Lower lobe of right lung (tissue), 2 donors: ENCODE results near the gene BOK. TPM values are rescaled to one million over a fixed set of nuclear protein-coding genes. Genes with fewer than 3 reads are reported as not detected.

Experiments
- ATAC-seq, 2 donors: fragments of 200-7000 bp; cut with Tn5 transposase; one replicate each; pipeline ENCODE4 v1.9.1; 2020 to 2022; ENCODE audit warnings: mild to moderate bottlenecking in 2 of 2, moderate library complexity in 2 of 2
- DNase-seq: peaks from one replicate; pipeline ENCODE4 v3.0.0-alpha.2; 2020
- H3K27ac ChIP-seq: fragments of 200-600 bp; one replicate; pipeline ENCODE4 v1.8.0; 2022
- H3K27me3 ChIP-seq: fragments of 200-600 bp; one replicate; pipeline ENCODE4 v1.8.0; 2022; ENCODE audit warnings: low read depth
- H3K36me3 ChIP-seq: fragments of 200-600 bp; one replicate; pipeline ENCODE4 v1.8.0; 2022; ENCODE audit warnings: mild to moderate bottlenecking
- H3K4me1 ChIP-seq: fragments of 200-600 bp; one replicate; pipeline ENCODE4 v1.8.0; 2022
- H3K4me3 ChIP-seq: fragments of 200-600 bp; one replicate; pipeline ENCODE4 v1.8.0; 2022; ENCODE audit warnings: mild to moderate bottlenecking
- H3K9me3 ChIP-seq: fragments of 200-600 bp; one replicate; pipeline ENCODE4 v1.8.0; 2022
- intact Hi-C: fragments of 100-400 bp; cut with DNase I; formaldehyde crosslinking; loops from one replicate; pipeline ENCODE4 v1.11.0; 2022
- total RNA-seq: library from RNA; stranded (reverse); fragmentation: NEBNext Ultra II Directional; extraction: Animal tissue kit (Norgen Biotek cat#: 25700); gene quantifications from one replicate; pipeline ENCODE4 v1.2.1, GENCODE V29; 2021
- TF ChIP-seq, protein P1 (sequence below): fragments of 200-600 bp; IDR thresholded peaks from one replicate; pipeline ENCODE4 v1.8.0; 2022; ENCODE audit warnings: antibody characterized with exemption, mild to moderate bottlenecking
- donor health status: DM: no; HTN: yes; CAD: no; lungs with severe emphysema.

BOK gene
- total RNA-seq, 1 donor from 2014 or later = 44.2 TPM

DNA sequence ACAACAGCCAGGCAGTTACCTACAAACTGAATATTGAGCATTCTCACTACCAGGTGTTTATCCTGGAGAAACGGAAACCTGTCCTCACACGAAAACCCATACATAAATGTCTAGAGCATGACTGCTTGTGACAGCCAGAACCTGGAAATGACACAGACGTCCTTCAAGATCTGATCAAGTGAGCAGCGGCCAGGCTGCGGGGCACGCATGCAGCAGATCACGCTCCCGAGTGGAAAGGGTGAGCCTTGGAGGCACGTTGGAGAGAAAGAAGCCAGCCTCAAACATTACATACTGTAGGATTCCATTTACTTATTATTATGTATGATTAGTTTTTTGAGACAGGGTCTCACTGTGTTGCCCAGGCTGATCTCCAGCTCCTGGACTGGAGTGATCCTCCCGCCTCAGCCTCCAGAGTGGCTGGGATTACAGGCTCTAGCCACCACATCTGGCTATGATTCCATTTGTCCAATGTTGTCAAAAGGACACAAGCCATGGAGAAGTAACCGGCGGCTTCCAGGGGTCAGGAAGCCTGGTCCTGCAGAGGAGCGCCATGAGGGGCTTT, 27.3 kb upstream of the BOK start:
- Histone ChIP-seq H3K27ac (no peak overlapping the region), H3K4me1 (no peaks in the 10 kb centered on the region), H3K27me3 (no peaks in the 10 kb centered on the region), H3K4me3 (no peak overlapping the region), H3K36me3 (no peaks in the 10 kb centered on the region), H3K9me3 (no peaks in the 10 kb centered on the region)
- intact Hi-C loops = no loop called here
- ATAC-seq = no peak
- TF ChIP-seq, protein P1, sequence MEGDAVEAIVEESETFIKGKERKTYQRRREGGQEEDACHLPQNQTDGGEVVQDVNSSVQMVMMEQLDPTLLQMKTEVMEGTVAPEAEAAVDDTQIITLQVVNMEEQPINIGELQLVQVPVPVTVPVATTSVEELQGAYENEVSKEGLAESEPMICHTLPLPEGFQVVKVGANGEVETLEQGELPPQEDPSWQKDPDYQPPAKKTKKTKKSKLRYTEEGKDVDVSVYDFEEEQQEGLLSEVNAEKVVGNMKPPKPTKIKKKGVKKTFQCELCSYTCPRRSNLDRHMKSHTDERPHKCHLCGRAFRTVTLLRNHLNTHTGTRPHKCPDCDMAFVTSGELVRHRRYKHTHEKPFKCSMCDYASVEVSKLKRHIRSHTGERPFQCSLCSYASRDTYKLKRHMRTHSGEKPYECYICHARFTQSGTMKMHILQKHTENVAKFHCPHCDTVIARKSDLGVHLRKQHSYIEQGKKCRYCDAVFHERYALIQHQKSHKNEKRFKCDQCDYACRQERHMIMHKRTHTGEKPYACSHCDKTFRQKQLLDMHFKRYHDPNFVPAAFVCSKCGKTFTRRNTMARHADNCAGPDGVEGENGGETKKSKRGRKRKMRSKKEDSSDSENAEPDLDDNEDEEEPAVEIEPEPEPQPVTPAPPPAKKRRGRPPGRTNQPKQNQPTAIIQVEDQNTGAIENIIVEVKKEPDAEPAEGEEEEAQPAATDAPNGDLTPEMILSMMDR = no peak
- DNase-seq = no peak

DNA sequence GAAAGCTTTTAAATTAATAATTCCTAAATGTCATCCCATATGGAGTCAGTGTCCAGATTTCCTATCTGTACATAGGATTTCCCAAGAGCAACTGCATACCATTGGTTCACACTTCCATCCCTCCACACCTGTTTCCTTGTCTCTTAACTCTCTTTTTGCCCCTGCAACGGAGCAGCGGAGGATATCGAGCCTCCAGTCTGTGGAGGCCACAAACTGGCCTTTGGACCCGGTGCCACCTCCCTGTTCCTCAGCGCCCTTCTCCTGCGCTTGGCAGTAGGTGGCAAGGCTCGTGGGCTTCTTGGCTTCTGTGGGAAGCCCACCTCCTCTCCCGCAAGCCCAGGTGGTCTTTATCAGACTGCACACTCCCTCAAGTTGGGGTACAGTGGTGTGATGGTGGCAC, 26.4 kb upstream of the BOK start:
- Histone ChIP-seq H3K4me3 (no peak overlapping the region), H3K27me3 (no peaks in the 10 kb centered on the region), H3K36me3 (no peaks in the 10 kb centered on the region), H3K9me3 (no peaks in the 10 kb centered on the region), H3K27ac (no peak overlapping the region), H3K4me1 (no peaks in the 10 kb centered on the region)
- DNase-seq = no peak
- intact Hi-C loops = no loop called here
- no peak for ATAC-seq
- TF ChIP-seq, protein P1 = no peak

DNA sequence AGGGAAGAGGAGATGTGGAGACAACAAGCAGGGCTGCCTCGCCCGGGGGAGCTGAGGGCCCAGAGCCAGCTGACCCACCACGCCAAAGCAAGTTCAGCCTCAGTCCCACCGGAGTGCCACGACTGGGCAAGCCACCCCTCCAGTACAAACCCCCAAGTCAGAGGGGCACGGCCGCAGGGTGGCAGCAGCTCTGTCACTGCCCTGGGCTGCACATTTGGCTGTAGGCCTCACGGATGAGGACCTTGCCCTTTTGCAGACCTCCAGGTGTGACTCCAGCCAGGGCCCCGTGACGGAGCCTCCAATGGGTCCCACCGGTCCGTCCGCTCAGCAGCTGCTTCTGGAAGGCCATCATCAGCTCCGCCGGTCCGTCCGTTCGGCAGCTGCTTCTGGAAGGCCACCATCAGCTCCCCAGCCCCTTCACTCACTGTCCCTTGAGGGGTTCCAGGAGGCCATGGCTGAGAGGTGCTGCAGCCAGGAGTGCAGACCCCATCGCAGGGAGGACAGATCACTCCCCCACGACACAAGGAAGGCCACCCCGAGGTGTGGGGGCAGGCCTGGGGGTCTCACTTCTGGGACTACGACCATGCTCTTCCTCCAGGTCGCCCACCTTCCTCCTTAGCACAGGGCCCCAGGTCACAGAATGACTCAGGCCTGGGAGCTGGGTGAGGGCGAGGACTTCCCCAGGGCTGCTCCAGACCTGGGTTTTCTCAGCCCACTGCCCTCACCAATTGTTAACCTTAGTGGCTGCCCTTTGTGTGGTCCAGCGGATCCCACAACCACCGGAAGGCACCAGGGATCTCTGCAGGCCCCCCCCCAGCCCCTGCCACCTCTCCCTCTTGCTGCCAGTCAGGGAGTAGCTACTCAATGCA, 25.6 kb upstream of the BOK start:
- Histone ChIP-seq H3K4me1 (no peaks in the 10 kb centered on the region), H3K4me3 (no peak overlapping the region), H3K36me3 (no peaks in the 10 kb centered on the region), H3K27me3 (no peaks in the 10 kb centered on the region), H3K9me3 (no peaks in the 10 kb centered on the region), H3K27ac (no peak overlapping the region)
- no peak for DNase-seq
- peak in 1 of 2 donors; percentile 27 for ATAC-seq
- TF ChIP-seq, protein P1 = no peak
- intact Hi-C loops = no loop called here

DNA sequence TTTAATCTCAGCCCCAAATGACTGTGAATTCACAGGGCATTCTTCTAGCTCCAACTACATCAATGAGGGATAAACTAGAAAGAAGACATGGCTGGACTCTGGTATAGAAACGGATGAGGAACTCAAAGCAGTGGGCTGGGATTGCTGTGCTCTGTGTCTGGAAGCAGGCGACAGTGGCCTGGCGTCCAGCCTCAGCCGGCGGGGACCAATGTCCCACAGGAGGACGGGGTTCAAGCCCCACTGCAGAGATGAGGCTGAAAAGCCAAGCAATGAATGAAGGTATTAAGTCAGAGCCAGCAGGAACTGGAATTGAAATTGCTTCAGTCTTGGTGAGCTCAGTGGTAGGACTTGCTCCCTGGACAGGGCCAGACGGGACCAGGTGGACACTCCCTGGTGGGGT, 24.3 kb upstream of the BOK start:
- H3K27me3 ChIP-seq = no peaks in the 10 kb centered on the region
- H3K4me1 ChIP-seq = no peaks in the 10 kb centered on the region
- no peaks in the 10 kb centered on the region for H3K9me3 ChIP-seq
- no peak overlapping the region for H3K27ac ChIP-seq
- ATAC-seq = no peak
- intact Hi-C loops = no loop called here
- no peaks in the 10 kb centered on the region for H3K36me3 ChIP-seq
- TF ChIP-seq, protein P1 = no peak
- no peak overlapping the region for H3K4me3 ChIP-seq
- DNase-seq = no peak

DNA sequence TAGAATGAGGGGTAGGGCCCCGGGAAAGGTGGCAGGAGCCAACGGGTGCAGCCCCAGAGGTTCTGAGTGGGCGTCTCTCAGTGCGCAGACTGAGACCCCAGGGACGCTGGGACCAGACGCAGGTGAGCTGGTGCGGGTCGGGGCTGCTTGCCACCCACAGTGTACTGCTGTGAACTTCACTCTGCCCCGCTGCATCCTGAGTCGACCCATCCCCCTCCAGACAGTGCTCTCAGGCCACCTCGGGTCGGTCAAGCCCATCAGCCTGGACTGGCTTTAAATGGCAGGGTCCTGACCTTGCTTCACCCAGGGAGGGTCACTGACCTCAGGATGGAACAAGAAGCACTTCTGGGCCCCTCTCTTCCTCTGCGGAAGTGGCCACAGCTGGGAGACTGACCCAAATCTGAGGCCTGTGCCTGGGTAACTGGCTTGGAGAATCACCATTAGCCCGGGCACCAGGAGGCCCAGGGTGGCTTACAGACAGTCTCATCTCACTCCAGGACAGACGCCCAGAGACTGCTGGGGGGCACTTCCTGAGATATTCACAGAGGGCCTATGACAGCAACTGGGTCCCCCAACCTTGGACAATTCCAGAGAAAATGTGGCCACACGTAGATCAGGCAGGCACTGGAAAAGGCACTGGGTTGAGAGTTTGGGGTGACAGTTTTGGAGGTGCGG, 23.7 kb upstream of the BOK start:
- no peaks in the 10 kb centered on the region for H3K4me1 ChIP-seq
- no peaks in the 10 kb centered on the region for H3K9me3 ChIP-seq
- ATAC-seq (no peak), DNase-seq (no peak)
- H3K4me3 ChIP-seq = no peak overlapping the region
- H3K27ac ChIP-seq = no peak overlapping the region
- peaks cover 4% of the 10 kb centered on the region for H3K27me3 ChIP-seq
- no peaks in the 10 kb centered on the region for H3K36me3 ChIP-seq
- TF ChIP-seq, protein P1 = no peak
- intact Hi-C loops = no loop called here
